ENCODE results near the gene MKS1. TPM values are rescaled to one million over a fixed set of nuclear protein-coding genes. Genes with fewer than 3 reads are reported as not detected.

The MKS1 gene
- 10 to 100 TPM in 7 of 8 experiments, 1 to 10 TPM in 1; 7.4 to 32.3 (median 20.9) TPM for total RNA-seq

DNA sequence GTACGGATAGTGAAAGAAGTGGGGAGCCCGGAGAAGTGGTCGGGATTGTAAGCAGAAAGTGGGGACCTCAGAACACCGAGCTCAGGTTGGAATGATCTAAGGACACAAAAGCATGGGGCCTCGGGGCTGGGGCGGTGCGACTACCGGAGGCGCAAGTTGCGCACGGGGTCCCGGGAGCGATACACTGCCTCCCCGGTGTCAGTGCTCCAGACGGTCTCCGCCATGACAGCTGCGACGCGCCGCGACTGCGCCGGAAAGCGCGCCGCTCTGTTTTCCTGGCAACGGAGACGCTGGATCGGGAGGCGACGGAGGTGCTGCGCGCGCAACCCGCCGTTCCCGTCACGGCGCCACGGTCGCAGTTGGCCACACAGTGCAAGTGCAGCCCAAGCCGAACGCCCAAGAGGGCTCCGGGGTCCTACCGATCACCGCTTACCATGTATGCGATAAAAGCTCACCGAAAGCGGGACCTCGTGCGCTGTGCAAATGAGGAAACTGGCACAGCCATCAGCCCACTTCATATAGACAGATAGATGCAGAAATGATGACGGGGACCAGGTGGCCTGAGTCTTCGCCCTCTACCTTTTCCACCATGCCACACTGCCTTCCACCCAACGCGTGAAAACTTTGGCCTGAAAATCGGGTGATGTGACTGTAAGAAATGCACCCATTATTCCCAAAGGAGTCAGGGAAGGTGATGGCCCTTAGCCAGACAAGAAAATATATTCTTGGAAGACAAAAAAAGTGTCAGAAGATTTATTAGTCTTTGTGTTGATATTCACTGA lies at the start of gene MKS1:
Gene MKS1 (minus strand): TSS at position 249 of the 782 bp plus-strand sequence. CDS start 25 bp downstream, at position 224.
- Histone ChIP-seq H3K4me3 (peak within 1 kb of the TSS; percentile 53 to 83 (median 62)), H3K27ac (peak within 1 kb of the TSS; percentile 77 to 88), H3K4me1 (replicated peaks in 1 of 2) (peaks cover 6 to 10% of the 10 kb centered on the region in 2 donors)
- WGBS, 10 experiments, result 0 to 68% (median 5%) methylated on average over 1 to 20 of the region's 56 CpGs; no CpG with 5 or more reads in 1 of the 10 experiments
- in situ Hi-C loops (cut with MboI; ENCODE audit: low pct_unique_long_range_greater_than_20kb in 2 of 9, low sequenced_read_pairs in 9 of 9, unreplicated experiment in 9 of 9), result no loop called here
- peak; percentile 98 to 100 (median 99) for ATAC-seq (replicated peaks in 6 of 8)

DNA sequence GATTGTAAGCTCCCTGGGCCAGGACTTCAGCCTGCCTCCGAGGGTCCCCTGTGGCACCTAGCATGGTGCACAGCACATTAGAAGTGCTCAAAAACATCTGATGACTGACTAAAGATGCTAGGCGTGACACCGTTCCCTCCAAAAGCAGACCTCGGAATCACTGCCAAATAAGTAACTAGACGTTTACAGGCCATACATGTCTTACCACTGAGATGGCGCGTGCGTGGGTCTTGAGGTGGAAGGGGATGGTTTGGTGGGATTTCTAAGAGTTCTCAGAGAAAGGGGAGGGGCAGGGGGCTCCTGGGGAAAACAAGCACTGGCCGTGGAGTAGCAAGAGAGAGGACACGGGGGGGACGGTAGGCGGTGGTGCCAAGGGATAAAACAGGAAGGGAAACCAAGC lies 49.3 kb upstream of the MKS1 start:
- ATAC-seq (replicated peaks in 6 of 8), result no peak
- no peaks in the 10 kb centered on the region for H3K4me1 ChIP-seq (replicated peaks in 1 of 2)
- in situ Hi-C loops (cut with MboI; ENCODE audit: low pct_unique_long_range_greater_than_20kb in 2 of 9, low sequenced_read_pairs in 9 of 9, unreplicated experiment in 9 of 9), result no loop called here
- WGBS, 10 experiments, result 0 to 77% (median 20%) methylated on average over 1 to 6 of the region's 12 CpGs; no CpG with 5 or more reads in 5 of the 10 experiments
- no peak overlapping the region for H3K4me3 ChIP-seq
- no peak overlapping the region for H3K27ac ChIP-seq

GRCh38 chr17:58267347-58268324 lies 48.6 kb upstream of the MKS1 start:
- in situ Hi-C loops (cut with MboI; ENCODE audit: low pct_unique_long_range_greater_than_20kb in 2 of 9, low sequenced_read_pairs in 9 of 9, unreplicated experiment in 9 of 9), result no loop called here
- H3K4me3 ChIP-seq, result no peak overlapping the region
- WGBS, 10 experiments, result 10 to 95% (median 78%) methylated on average over 1 to 9 of the region's 22 CpGs; no CpG with 5 or more reads in 3 of the 10 experiments
- H3K4me1 ChIP-seq (replicated peaks in 1 of 2), result no peaks in the 10 kb centered on the region
- ATAC-seq (replicated peaks in 6 of 8), result no peak
- H3K27ac ChIP-seq, result no peak overlapping the region

- Histone ChIP-seq H3K27ac (no peak overlapping the region), H3K4me1 (replicated peaks in 1 of 2) (no peaks in the 10 kb centered on the region), H3K4me3 (no peak overlapping the region)
- ATAC-seq (replicated peaks in 6 of 8), result no peak
- 0 to 100% (median 78%) methylated on average over 1 to 5 of the region's 7 CpGs for WGBS, 10 experiments
- in situ Hi-C loops (cut with MboI; ENCODE audit: low pct_unique_long_range_greater_than_20kb in 2 of 9, low sequenced_read_pairs in 9 of 9, unreplicated experiment in 9 of 9), result no loop called here
Measured at GRCh38 chr17:58265902-58266875, 47.1 kb upstream of the MKS1 start.

DNA sequence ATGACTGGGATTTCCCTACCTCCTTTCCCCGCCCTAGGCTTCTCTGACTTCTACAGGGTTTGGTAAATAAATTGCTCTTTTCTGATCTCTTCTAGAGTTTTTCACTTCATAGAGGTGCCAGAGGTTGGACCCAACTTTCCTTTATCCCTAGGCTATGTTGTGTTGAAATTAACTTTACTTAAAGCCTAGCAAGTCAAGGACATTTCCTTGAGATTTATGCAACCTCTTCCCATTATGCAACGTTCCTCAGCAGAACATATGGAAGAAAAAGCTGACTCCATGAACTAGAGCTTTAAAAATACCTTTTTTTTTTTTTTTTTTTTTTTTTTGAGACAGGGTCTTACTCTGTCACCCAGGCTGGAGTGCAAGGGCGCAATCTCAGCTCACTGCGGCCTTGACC lies 46.2 kb upstream of the MKS1 start:
- no peaks in the 10 kb centered on the region for H3K4me1 ChIP-seq (replicated peaks in 1 of 2)
- in situ Hi-C loops (cut with MboI; ENCODE audit: low pct_unique_long_range_greater_than_20kb in 2 of 9, low sequenced_read_pairs in 9 of 9, unreplicated experiment in 9 of 9), result no loop called here
- 33 to 100% (median 46%) methylated on average over 1 to 4 of the region's 4 CpGs; no CpG with 5 or more reads in 2 of the 10 experiments for WGBS, 10 experiments
- H3K4me3 ChIP-seq, result no peak overlapping the region
- H3K27ac ChIP-seq, result no peak overlapping the region
- no peak for ATAC-seq (replicated peaks in 6 of 8)

- WGBS, 10 experiments, result 0 to 86% (median 71%) methylated on average over 1 to 6 of the region's 6 CpGs
Measured at GRCh38 chr17:58264407-58265103, 45.5 kb upstream of the MKS1 start.

DNA sequence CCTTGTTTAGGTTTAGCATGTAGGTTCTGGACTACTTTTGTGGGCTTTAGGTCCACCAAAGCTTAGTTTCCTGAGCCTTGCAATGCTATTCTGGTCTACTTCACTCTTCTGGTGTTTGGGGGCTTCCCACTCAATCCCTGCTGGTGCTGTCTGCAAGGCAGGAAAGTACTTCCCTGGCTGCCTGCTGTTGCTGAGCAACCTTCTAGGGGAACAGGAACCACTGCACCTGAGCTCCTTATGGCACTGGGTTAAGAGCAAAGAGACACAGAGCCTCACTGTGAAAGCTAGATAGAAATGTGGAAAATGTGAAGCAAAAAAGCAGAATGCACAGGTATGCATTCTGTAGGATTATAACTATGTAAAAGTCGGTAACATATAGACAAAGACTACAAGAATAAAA lies 44.7 kb upstream of the MKS1 start:
- H3K4me3 ChIP-seq, result no peak overlapping the region
- ATAC-seq (replicated peaks in 6 of 8), result no peak
- in situ Hi-C loops (cut with MboI; ENCODE audit: low pct_unique_long_range_greater_than_20kb in 2 of 9, low sequenced_read_pairs in 9 of 9, unreplicated experiment in 9 of 9), result no loop called here
- WGBS, 10 experiments, result 0 to 83% (median 23%) methylated on average over 1 of the region's 1 CpG; no CpG with 5 or more reads in 2 of the 10 experiments
- H3K4me1 ChIP-seq (replicated peaks in 1 of 2), result no peaks in the 10 kb centered on the region
- no peak overlapping the region for H3K27ac ChIP-seq

More at GRCh38 chr17:58264407-58265103, 45.5 kb upstream of the MKS1 start:
- Histone ChIP-seq H3K4me1 (replicated peaks in 1 of 2) (no peaks in the 10 kb centered on the region), H3K27ac (no peak overlapping the region), H3K4me3 (no peak overlapping the region)
- in situ Hi-C loops (cut with MboI; ENCODE audit: low pct_unique_long_range_greater_than_20kb in 2 of 9, low sequenced_read_pairs in 9 of 9, unreplicated experiment in 9 of 9), result no loop called here
- no peak for ATAC-seq (replicated peaks in 6 of 8)

- in situ Hi-C loops (cut with MboI; ENCODE audit: low pct_unique_long_range_greater_than_20kb in 2 of 9, low sequenced_read_pairs in 9 of 9, unreplicated experiment in 9 of 9), result no loop called here
- Histone ChIP-seq H3K27ac (no peak overlapping the region), H3K4me1 (replicated peaks in 1 of 2) (no peaks in the 10 kb centered on the region), H3K4me3 (no peak overlapping the region)
- WGBS, 10 experiments, result 39 to 100% (median 80%) methylated on average over 1 to 10 of the region's 11 CpGs
- ATAC-seq (replicated peaks in 6 of 8), result no peak
Measured at GRCh38 chr17:58262149-58262548, 43.1 kb upstream of the MKS1 start.

- H3K27ac ChIP-seq, result no peak overlapping the region
- in situ Hi-C loops (cut with MboI; ENCODE audit: low pct_unique_long_range_greater_than_20kb in 2 of 9, low sequenced_read_pairs in 9 of 9, unreplicated experiment in 9 of 9), result no loop called here
- H3K4me3 ChIP-seq, result no peak overlapping the region
- ATAC-seq (replicated peaks in 6 of 8), result no peak
- peaks cover 1 to 3% of the 10 kb centered on the region in 2 donors for H3K4me1 ChIP-seq (replicated peaks in 1 of 2)
- WGBS, 10 experiments, result 0 to 47% (median 29%) methylated on average over 3 to 4 of the region's 8 CpGs; no CpG with 5 or more reads in 7 of the 10 experiments
Measured at GRCh38 chr17:58254803-58255202, 35.7 kb upstream of the MKS1 start.

- no peak for ATAC-seq (replicated peaks in 6 of 8)
- in situ Hi-C loops (cut with MboI; ENCODE audit: low pct_unique_long_range_greater_than_20kb in 2 of 9, low sequenced_read_pairs in 9 of 9, unreplicated experiment in 9 of 9), result no loop called here
- H3K4me1 ChIP-seq (replicated peaks in 1 of 2), result peaks cover 2 to 4% of the 10 kb centered on the region in 2 donors
- H3K4me3 ChIP-seq, result no peak overlapping the region
- no peak overlapping the region for H3K27ac ChIP-seq
- WGBS, 10 experiments, result 32 to 94% (median 57%) methylated on average over 1 to 3 of the region's 3 CpGs
Measured at GRCh38 chr17:58253082-58253481, 34.0 kb upstream of the MKS1 start.

GRCh38 chr17:58252141-58252540 lies 33.1 kb upstream of the MKS1 start:
- Histone ChIP-seq H3K27ac (no peak overlapping the region), H3K4me1 (replicated peaks in 1 of 2) (peaks cover 2 to 4% of the 10 kb centered on the region in 2 donors), H3K4me3 (no peak overlapping the region)
- no peak for ATAC-seq (replicated peaks in 6 of 8)
- in situ Hi-C loops (cut with MboI; ENCODE audit: low pct_unique_long_range_greater_than_20kb in 2 of 9, low sequenced_read_pairs in 9 of 9, unreplicated experiment in 9 of 9), result no loop called here
- WGBS, 10 experiments, result 17 to 100% (median 65%) methylated on average over 1 to 4 of the region's 9 CpGs; no CpG with 5 or more reads in 4 of the 10 experiments
